ENCODE data around the gene CDH4.

Gene CDH4

GRCh38 chr20:61916318-61916891, 664.3 kb downstream of the CDH4 start:
- no peak for DNase-seq

- no peak for DNase-seq
Measured at GRCh38 chr20:61917474-61918145, 665.5 kb downstream of the CDH4 start.

- no peak for DNase-seq
Measured at GRCh38 chr20:61918548-61918947, 666.5 kb downstream of the CDH4 start.

GRCh38 chr20:61919239-61919638, 667.2 kb downstream of the CDH4 start:
- no peak for DNase-seq

GRCh38 chr20:61919675-61920365, 667.8 kb downstream of the CDH4 start:
- no peak for DNase-seq

GRCh38 chr20:61922411-61922810, 670.4 kb downstream of the CDH4 start:
- no peak for DNase-seq

GRCh38 chr20:61922936-61923335, 670.9 kb downstream of the CDH4 start:
- DNase-seq: no peak

GRCh38 chr20:61923371-61924166, 671.5 kb downstream of the CDH4 start:
- DNase-seq: no peak

GRCh38 chr20:61924211-61924857, 672.3 kb downstream of the CDH4 start:
- DNase-seq: no peak

- no peak for DNase-seq
Measured at GRCh38 chr20:61924858-61925554, 672.9 kb downstream of the CDH4 start.

- no peak for DNase-seq
Measured at GRCh38 chr20:61925555-61926252, 673.6 kb downstream of the CDH4 start.

- no peak for DNase-seq
Measured at GRCh38 chr20:61926253-61926613, 674.2 kb downstream of the CDH4 start.

- DNase-seq: no peak
Measured at GRCh38 chr20:61926796-61927192, 674.7 kb downstream of the CDH4 start.

GRCh38 chr20:61927193-61927825, 675.2 kb downstream of the CDH4 start:
- DNase-seq: no peak

GRCh38 chr20:61927826-61928541, 675.9 kb downstream of the CDH4 start:
- no peak for DNase-seq

GRCh38 chr20:61929561-61929960, 677.5 kb downstream of the CDH4 start:
- no peak for DNase-seq

- no peak for DNase-seq
Measured at GRCh38 chr20:61929971-61930666, 678.1 kb downstream of the CDH4 start.

GRCh38 chr20:61930776-61931475, 678.9 kb downstream of the CDH4 start:
- DNase-seq: no peak
